ENCODE measurements around the gene NAA16. TPM values are rescaled to one million over a fixed set of nuclear protein-coding genes. Genes with fewer than 3 reads are reported as not detected.

The NAA16 gene
- polyA plus RNA-seq, 1 donor from 2014 or later = 57.0 TPM

DNA sequence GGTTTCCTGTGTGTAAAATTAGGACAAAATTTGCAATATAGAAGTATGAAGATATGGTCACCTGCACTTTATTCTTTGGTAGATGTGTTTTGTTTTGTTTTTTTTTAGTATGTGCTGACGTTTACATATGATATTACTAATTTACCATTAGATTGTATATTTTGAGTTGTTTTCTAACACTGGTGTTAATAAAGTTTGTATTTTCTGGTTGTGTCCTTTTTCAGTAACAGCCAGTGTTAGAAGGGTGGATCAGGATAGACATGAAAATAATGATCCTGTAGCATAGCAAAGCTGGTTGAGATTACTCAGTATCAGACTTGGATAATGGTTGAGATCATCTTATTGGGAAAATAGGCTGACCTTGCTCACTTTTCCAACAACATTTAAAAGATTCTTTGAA, 6.2 kb downstream of the NAA16 start:
- H3K79me2 ChIP-seq (replicated peaks; ENCODE audit: insufficient read depth, low read length) = peaks cover 79% of the 10 kb centered on the region
- no peaks in the 10 kb centered on the region for H3K27me3 ChIP-seq (ENCODE audit: insufficient read depth, low read depth, low read length)
- no peak overlapping the region for H2AFZ ChIP-seq (ENCODE audit: low read depth, low read length)
- H3K9me3 ChIP-seq (ENCODE audit: low read length) = no peaks in the 10 kb centered on the region
- H3K4me2 ChIP-seq (ENCODE audit: low read length) = no peak overlapping the region
- no peaks in the 10 kb centered on the region for H3F3A ChIP-seq (ENCODE audit: insufficient read depth, low read length, poor library complexity, severe bottlenecking)
- peaks cover 5% of the 10 kb centered on the region for H4K20me1 ChIP-seq (ENCODE audit: insufficient read depth)
- no peaks in the 10 kb centered on the region for H3K9me2 ChIP-seq (ENCODE audit: insufficient read depth, low read length)
- H3K27ac ChIP-seq (ENCODE audit: low read length) = no peak overlapping the region
- peaks cover 7% of the 10 kb centered on the region for H3K36me3 ChIP-seq (ENCODE audit: insufficient read depth, low read length)
- no peak for TF ChIP-seq MXI1 (conservative IDR thresholded peaks at IDR 0.05; ENCODE audit: poor library complexity, severe bottlenecking)
- no peak for TF ChIP-seq EZH2 (IDR thresholded peaks at IDR 0.05; ENCODE audit: borderline replicate concordance, insufficient read depth, low read length, poor library complexity, severe bottlenecking)
- TF ChIP-seq TAF1 (IDR thresholded peaks at IDR 0.05; ENCODE audit: low read depth) = no peak
- H3K9ac ChIP-seq (ENCODE audit: low read length) = no peak overlapping the region
- no peak overlapping the region for H3K4me3 ChIP-seq (ENCODE audit: low read length)

DNA sequence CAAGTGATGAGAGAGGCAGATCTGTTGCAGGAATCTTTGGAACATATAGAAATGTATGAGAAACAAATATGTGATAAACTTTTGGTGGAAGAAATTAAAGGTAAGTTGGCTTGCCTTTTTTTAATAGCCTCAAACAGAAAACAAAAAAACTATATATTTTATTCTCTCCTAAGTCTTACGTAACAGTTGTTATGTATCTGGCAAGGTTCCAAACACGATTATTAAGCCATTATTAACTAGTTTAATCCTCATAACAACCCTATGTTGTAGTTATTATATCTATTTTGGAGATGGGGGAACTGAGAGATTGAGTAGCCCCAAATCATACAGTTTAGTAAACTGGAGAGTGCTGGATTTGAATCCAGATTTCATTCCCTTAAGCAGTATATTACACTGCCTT, 14.7 kb downstream of the NAA16 start:
- Histone ChIP-seq H3K9me2 (ENCODE audit: insufficient read depth, low read length) (no peaks in the 10 kb centered on the region), H3K36me3 (ENCODE audit: insufficient read depth, low read length) (peaks cover 6% of the 10 kb centered on the region), H4K20me1 (ENCODE audit: insufficient read depth) (no peaks in the 10 kb centered on the region), H3F3A (ENCODE audit: insufficient read depth, low read length, poor library complexity, severe bottlenecking) (no peaks in the 10 kb centered on the region), H3K4me2 (ENCODE audit: low read length) (no peak overlapping the region), H3K27me3 (ENCODE audit: insufficient read depth, low read depth, low read length) (no peaks in the 10 kb centered on the region), H3K9ac (ENCODE audit: low read length) (no peak overlapping the region), H3K79me2 (replicated peaks; ENCODE audit: insufficient read depth, low read length) (no peaks in the 10 kb centered on the region), H3K4me3 (ENCODE audit: low read length) (no peak overlapping the region), H3K27ac (ENCODE audit: low read length) (no peak overlapping the region), H3K9me3 (ENCODE audit: low read length) (no peaks in the 10 kb centered on the region), H2AFZ (ENCODE audit: low read depth, low read length) (no peak overlapping the region)
- TF ChIP-seq RAD21 (conservative IDR thresholded peaks at IDR 0.05) (no peak), POLR2AphosphoS5 (IDR thresholded peaks at IDR 0.05) (no peak), MXI1 (conservative IDR thresholded peaks at IDR 0.05; ENCODE audit: poor library complexity, severe bottlenecking) (no peak), SMC3 (conservative IDR thresholded peaks at IDR 0.05; ENCODE audit: poor library complexity) (no peak), TAF1 (IDR thresholded peaks at IDR 0.05; ENCODE audit: low read depth) (no peak), REST (IDR thresholded peaks at IDR 0.05; ENCODE audit: borderline replicate concordance) (no peak), EZH2 (IDR thresholded peaks at IDR 0.05; ENCODE audit: borderline replicate concordance, insufficient read depth, low read length, poor library complexity, severe bottlenecking) (no peak), EP300 (conservative IDR thresholded peaks at IDR 0.05; ENCODE audit: poor library complexity, severe bottlenecking) (no peak)
- TF ChIP-seq, protein P1, sequence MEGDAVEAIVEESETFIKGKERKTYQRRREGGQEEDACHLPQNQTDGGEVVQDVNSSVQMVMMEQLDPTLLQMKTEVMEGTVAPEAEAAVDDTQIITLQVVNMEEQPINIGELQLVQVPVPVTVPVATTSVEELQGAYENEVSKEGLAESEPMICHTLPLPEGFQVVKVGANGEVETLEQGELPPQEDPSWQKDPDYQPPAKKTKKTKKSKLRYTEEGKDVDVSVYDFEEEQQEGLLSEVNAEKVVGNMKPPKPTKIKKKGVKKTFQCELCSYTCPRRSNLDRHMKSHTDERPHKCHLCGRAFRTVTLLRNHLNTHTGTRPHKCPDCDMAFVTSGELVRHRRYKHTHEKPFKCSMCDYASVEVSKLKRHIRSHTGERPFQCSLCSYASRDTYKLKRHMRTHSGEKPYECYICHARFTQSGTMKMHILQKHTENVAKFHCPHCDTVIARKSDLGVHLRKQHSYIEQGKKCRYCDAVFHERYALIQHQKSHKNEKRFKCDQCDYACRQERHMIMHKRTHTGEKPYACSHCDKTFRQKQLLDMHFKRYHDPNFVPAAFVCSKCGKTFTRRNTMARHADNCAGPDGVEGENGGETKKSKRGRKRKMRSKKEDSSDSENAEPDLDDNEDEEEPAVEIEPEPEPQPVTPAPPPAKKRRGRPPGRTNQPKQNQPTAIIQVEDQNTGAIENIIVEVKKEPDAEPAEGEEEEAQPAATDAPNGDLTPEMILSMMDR (IDR thresholded peaks at IDR 0.05; ENCODE audit: poor library complexity, severe bottlenecking) = no peak
